SK-N-SH (cell line): ENCODE results near the gene CSH2. TPM values are rescaled to one million over a fixed set of nuclear protein-coding genes. Genes with fewer than 3 reads are reported as not detected.
"Not testable (repeated sequence)": the region's sequence is repeated elsewhere in the genome, so short reads cannot be mapped to it uniquely, and the experiment has no call there.

Experiments used
- CTCF ChIA-PET: fragments of 300-600, 350-600 bp; formaldehyde crosslinking; extraction: SDS; loops from one replicate; lab custom pipeline; 2021; lab: Yijun Ruan, JAX
- POLR2A ChIA-PET: fragments of 350-600 bp; sonication (Branson Sonifier 250); formaldehyde crosslinking; extraction: SDS; loops from one replicate; lab custom pipeline; 2020; ENCODE audit warnings: antibody characterized with exemption, inconsistent platforms; lab: Yijun Ruan, JAX
- DNase-seq: peaks from one replicate; pipeline ENCODE4 v3.0.0; 2012
- H2AFZ ChIP-seq: fragments of 200-600 bp; sonication (generic); 2 replicates; pipeline ENCODE4 v1.8.1; 2016; ENCODE audit warnings: antibody characterized with exemption, mild to moderate bottlenecking, low read depth
- H3F3A ChIP-seq: fragments of 200-600 bp; sonication (generic); replicated peaks from 2 replicates; pipeline ENCODE3; 2016; ENCODE audit warnings: antibody characterized with exemption, mild to moderate bottlenecking; ENCODE audit not compliant: insufficient read depth
- H3K27ac ChIP-seq, 2 experiments: fragments of 200-500 bp in 1 of 2; fragments of 200-600 bp in 1 of 2; sonication (Bioruptor generic) in 1 of 2; sonication (generic), shearing (Covaris generic) in 1 of 2; 2 replicates each; pipeline versions ENCODE4 v1.5.1 to v1.6.1; 2014 to 2016; ENCODE audit warnings: low read depth in 2 of 2, inconsistent platforms in 1 of 2, low read length in 1 of 2, mild to moderate bottlenecking in 1 of 2, mixed read lengths in 1 of 2
- H3K27me3 ChIP-seq: fragments of 200-600 bp; sonication (generic), shearing (Covaris generic); 2 replicates; pipeline ENCODE4 v1.6.1; 2016; ENCODE audit warnings: mixed run types; ENCODE audit not compliant: insufficient read depth
- H3K36me3 ChIP-seq, 2 experiments: fragments of 200-500 bp in 1 of 2; fragments of 200-600 bp in 1 of 2; sonication (Bioruptor generic) in 1 of 2; sonication (generic) in 1 of 2; replicated peaks in 1 of 2; 2 replicates each; pipeline versions ENCODE3 to v1.5.1; 2014 to 2016; ENCODE audit warnings: low read length in 1 of 2, mild to moderate bottlenecking in 1 of 2; ENCODE audit not compliant: insufficient read depth in 2 of 2, control insufficient read depth in 1 of 2
- H3K4me1 ChIP-seq, 2 experiments: fragments of 200-500 bp in 1 of 2; fragments of 200-600 bp in 1 of 2; sonication (Bioruptor generic) in 1 of 2; sonication (generic), shearing (Covaris generic) in 1 of 2; 2 replicates each; pipeline versions ENCODE4 v1.5.1 to v1.6.1; 2014 to 2016; ENCODE audit warnings: low read depth in 1 of 2, low read length in 1 of 2, mixed run types in 1 of 2; ENCODE audit not compliant: insufficient read depth in 2 of 2, control insufficient read depth in 1 of 2
- H3K4me2 ChIP-seq: fragments of 200-600 bp; sonication (generic), shearing (Covaris generic); 2 replicates; pipeline ENCODE4 v1.6.1; 2017; ENCODE audit warnings: mixed run types
- H3K4me3 ChIP-seq, 2 experiments: fragments of 200-500 bp in 1 of 2; fragments of 200-600 bp in 1 of 2; sonication (Bioruptor generic) in 1 of 2; sonication (generic), shearing (Covaris generic) in 1 of 2; 2 replicates each; pipeline versions ENCODE4 v1.5.1 to v1.8.1; 2014 to 2016; ENCODE audit warnings: low read depth in 2 of 2, inconsistent platforms in 1 of 2, low read length in 1 of 2, mild to moderate bottlenecking in 1 of 2, mixed read lengths in 1 of 2, moderate library complexity in 1 of 2
- H3K79me2 ChIP-seq: fragments of 200-600 bp; sonication (generic); 2 replicates; pipeline ENCODE4 v1.8.1; 2017; ENCODE audit warnings: mild to moderate bottlenecking; ENCODE audit not compliant: insufficient read depth
- H3K9ac ChIP-seq: fragments of 200-600 bp; sonication (generic); 2 replicates; pipeline ENCODE4 v1.6.1; 2017; ENCODE audit warnings: mixed run types
- H3K9me2 ChIP-seq: fragments of 200-600 bp; sonication (generic); 2 replicates; pipeline ENCODE4 v1.6.1; 2017; ENCODE audit warnings: mixed run types
- H3K9me3 ChIP-seq: fragments of 200-600 bp; sonication (generic); 2 replicates; pipeline ENCODE4 v1.6.1; 2017; ENCODE audit warnings: mixed run types, mild to moderate bottlenecking, moderate library complexity
- H4K20me1 ChIP-seq: fragments of 200-600 bp; sonication (generic); 2 replicates; pipeline ENCODE4 v1.6.1; 2017; ENCODE audit warnings: mild to moderate bottlenecking, mixed run types; ENCODE audit not compliant: insufficient read depth
- WGBS: methylation state at CpG from one replicate; pipeline ENCODE4 v1.1.6; 2017; ENCODE audit warnings: low lambda C conversion rate; 5-methylcytosine and 5-hydroxymethylcytosine counted together
- polyA plus RNA-seq, 3 experiments: library from polyadenylated mRNA; depleted of rRNA; stranded (reverse); fragments of >200 nt; gene quantifications; 2 replicates each; pipeline ENCODE4 v1.2.3, GENCODE V29; 2012

Gene CSH2
- polyA plus RNA-seq (2012; rRNA removed), result not detected in 2 replicates
- not detected in 2 replicates for polyA plus RNA-seq (2012; cell fraction: cytosol; rRNA removed)
- polyA plus RNA-seq (2012; cell fraction: nucleus; rRNA removed), result not detected in 2 replicates

DNA sequence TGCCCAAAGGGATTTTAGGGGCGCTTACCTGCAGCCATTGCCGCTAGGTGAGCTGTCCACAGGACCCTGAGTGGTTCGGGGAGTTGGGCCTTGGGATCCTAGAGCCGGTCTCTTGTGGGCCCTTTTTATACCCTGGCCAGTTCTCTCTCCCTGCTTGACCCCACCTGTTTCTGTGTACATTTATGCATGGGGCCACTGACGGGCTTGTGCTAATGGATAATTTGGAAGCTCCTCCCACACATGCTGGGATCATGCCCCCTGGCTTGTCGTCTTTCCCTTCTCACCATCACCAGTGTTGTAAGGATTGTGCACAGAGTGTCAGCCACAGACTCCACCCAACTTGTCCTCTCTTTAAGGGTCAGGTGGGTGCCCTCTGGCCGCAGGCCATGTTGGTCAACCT is at the start of gene CSH2:
Gene CSH2, minus strand, starts transcription at position 101 of the 400 bp plus-strand sequence. Its CDS starts 63 bp downstream, at position 38.
- H3K4me2 ChIP-seq, H3K27ac ChIP-seq, H3K79me2 ChIP-seq, DNase-seq, H3K27me3 ChIP-seq, H3K36me3 ChIP-seq, H2AFZ ChIP-seq, H3K9me3 ChIP-seq, H3F3A ChIP-seq, CTCF ChIA-PET, POLR2A ChIA-PET, H3K4me3 ChIP-seq, H3K9me2 ChIP-seq, H3K4me1 ChIP-seq, H4K20me1 ChIP-seq, H3K9ac ChIP-seq: not testable (repeated sequence)
- WGBS, result 90% methylated on average over 2 of the region's 7 CpGs

DNA sequence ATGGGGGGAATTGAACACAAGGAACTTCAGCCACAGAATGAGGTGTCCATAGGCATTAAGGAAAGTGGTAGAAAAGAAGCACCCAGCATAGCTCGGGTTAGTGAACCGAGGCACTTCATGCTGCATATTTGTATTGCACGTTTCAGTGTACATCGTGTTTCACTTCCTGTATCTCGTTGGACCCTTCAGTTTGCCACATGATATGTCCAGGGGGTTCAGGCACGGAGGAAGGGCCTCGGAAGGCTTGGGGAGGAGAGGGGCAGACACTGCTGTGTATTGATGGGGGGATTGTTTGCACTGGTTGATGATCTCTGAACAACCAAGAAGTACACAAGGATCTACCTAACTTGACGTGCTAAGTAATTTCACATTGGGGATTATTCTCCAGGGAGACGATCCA is 48.9 kb upstream of the CSH2 start:
- H3K36me3 ChIP-seq, H3K9ac ChIP-seq, H3K4me3 ChIP-seq, H3K9me3 ChIP-seq, H3F3A ChIP-seq, H2AFZ ChIP-seq, DNase-seq, H3K4me1 ChIP-seq, H4K20me1 ChIP-seq, H3K27me3 ChIP-seq, H3K79me2 ChIP-seq, POLR2A ChIA-PET, H3K9me2 ChIP-seq, H3K4me2 ChIP-seq, H3K27ac ChIP-seq: not testable (repeated sequence)
- WGBS, result 64% methylated on average over 9 of the region's 9 CpGs
- CTCF ChIA-PET, result interaction anchor here (1.1 to 2.1 kb wide), 5 partner anchors 10 to 211 kb away, joined by 4 to 11 read pairs (median 6); no protein-coding TSS in a partner anchor

DNA sequence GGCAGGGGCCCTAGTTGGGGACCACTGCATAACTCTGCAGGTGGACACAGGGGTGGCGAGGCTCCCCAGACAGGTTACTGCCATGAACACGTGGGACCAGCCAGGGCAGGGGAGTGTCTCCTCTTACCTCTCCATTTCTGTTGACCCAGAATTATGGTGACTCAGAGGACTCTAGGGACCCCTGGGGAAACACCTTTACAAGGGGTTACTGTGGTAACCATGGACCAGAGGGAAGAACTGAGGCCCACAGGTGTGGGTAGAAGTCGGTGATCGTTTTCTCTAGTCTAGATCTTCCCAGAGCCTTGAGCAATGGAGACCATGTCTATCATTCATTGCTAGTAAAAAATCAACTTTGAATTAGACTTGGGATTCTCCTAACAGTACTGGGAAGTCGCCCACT is 47.3 kb upstream of the CSH2 start:
- H3K36me3 ChIP-seq, H3K9me2 ChIP-seq, H3K9me3 ChIP-seq, H3K4me2 ChIP-seq, H3K4me1 ChIP-seq, H3K4me3 ChIP-seq, H3F3A ChIP-seq, H3K79me2 ChIP-seq, H3K9ac ChIP-seq, H4K20me1 ChIP-seq, DNase-seq, POLR2A ChIA-PET, H3K27ac ChIP-seq, H2AFZ ChIP-seq: not testable (repeated sequence)
- CTCF ChIA-PET, result interaction anchor here (0.7 to 6.7 kb wide), 20 partner anchors 10 to 424 kb away, joined by 3 to 214 read pairs (median 14); partner anchors contain the start of genes CD79B, CSHL1, ERN1 and PRR29
- H3K27me3 ChIP-seq, result peaks cover 26% of the 10 kb centered on the region
- 47% methylated on average over 5 of the region's 5 CpGs for WGBS

GRCh38 chr17:63920050-63920449 is 46.6 kb upstream of the CSH2 start:
- H3K4me1 ChIP-seq, H3K9me3 ChIP-seq, H4K20me1 ChIP-seq, H2AFZ ChIP-seq, H3K4me2 ChIP-seq, H3K36me3 ChIP-seq, H3F3A ChIP-seq, H3K9me2 ChIP-seq, H3K4me3 ChIP-seq, DNase-seq, H3K79me2 ChIP-seq, H3K9ac ChIP-seq, POLR2A ChIA-PET, H3K27ac ChIP-seq: not testable (repeated sequence)
- CTCF ChIA-PET, result interaction anchor here (0.6 to 6.7 kb wide), 63 partner anchors 9 to 500 kb away, joined by 3 to 214 read pairs (median 6); partner anchors contain the start of genes CD79B, CSHL1, ERN1 and ICAM2
- WGBS, result 77% methylated on average over 6 of the region's 6 CpGs
- peaks cover 31% of the 10 kb centered on the region for H3K27me3 ChIP-seq
